ENCODE data around the gene HYAL1. TPM values are rescaled to one million over a fixed set of nuclear protein-coding genes. Genes with fewer than 3 reads are reported as not detected.
"Not testable (repeated sequence)": the region's sequence is repeated elsewhere in the genome, so short reads cannot be mapped to it uniquely, and the experiment has no call there.

HYAL1 gene
- total RNA-seq, 1 donor from 2014 or later: 51.6 TPM

DNA sequence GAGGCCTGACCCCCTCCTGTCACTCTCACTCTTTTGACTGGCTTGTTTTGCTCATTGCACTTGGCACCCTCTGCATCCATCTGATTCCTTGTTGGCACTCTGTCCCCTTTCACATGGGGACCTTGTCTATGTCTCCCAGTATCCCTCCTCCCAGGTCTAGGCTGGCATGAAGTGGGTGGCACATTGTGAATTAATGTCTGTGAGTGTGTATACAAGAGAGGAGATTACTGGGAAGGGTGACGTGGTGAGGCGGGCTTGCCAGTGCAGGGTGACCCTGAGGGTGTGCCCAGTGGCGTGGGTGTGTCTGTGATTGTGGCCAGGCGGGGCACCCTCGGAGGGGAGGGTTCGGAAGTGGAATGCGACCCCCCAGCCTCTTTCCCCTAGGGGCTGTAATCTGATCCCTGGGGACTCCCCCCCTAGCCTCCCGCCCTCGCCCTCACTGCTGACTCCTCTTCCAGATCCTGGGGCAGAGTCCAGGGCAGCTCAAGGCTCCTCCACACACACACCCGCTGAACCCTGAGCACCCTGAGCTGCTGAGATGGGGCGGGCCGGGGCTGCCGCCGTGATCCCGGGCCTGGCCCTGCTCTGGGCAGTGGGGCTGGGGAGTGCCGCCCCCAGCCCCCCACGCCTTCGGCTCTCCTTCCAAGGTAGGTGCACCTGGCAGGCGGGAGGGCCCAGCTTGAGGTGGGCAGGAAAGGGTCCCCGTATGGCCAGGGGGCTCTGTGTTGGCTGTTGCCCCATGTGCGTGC, 34.5 kb downstream of the HYAL1 start, which contains the start of gene SEMA3B:
SEMA3B (plus strand) TSS at position 445 of the 749 bp plus-strand sequence; CDS start at position 539, 94 bp downstream.
- peak; percentile 84 for DNase-seq (ENCODE audit: low spot score)
- intact Hi-C loops (cut with DNase I): no loop called here

DNA sequence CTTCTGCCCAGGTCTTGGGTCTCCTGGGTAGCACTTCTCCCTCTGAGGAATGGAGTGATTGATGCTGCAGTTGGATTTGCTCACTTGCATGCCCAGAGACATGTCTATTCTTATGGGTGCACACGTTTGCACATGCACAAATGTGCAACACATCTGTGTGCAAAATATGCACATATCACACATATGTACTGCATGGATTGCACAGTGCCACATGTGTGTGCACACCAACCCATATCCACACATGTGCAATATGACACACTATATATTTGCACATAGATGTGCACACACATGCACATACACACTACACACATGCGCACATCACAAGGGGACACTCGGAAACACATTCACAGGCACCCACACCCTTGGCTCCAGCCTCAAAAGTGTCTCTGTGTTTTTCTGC, 35.1 kb downstream of the HYAL1 start:
- no peak for DNase-seq (ENCODE audit: low spot score)
- intact Hi-C loops (cut with DNase I): no loop called here

DNA sequence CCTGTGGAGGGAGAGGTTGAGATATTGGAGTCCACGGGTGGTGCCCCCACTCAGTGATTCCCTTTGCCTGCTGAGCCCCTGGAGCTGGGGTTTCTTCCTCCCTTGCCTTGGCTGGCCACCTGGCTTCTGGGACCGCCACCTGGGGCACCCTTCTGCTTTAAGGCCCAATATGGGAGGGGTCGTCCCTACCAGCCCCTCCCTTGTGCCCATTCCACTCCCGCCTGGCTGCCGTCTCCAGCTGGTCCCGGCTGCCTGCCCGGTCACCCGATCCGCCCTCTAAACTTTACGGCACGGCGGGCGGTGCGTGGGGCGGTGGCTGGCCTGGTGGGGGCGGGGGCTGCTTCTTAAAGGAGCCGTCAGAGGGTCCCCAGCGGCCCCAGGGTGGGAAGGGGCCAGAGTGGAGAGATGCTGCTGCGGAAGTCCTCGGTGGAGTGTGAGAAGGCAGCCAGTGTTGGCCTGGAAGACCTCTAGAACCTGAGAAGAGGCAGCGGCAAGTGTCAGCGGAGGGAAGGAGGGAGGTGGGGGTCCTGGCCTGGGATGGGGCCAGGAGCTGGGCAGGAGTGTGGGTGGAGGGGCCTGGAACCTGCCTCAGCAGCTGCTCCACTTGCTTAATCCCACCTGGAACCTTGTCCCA, 36.0 kb downstream of the HYAL1 start:
- DNase-seq (ENCODE audit: low spot score): peak; percentile 86
- intact Hi-C loops (cut with DNase I): no loop called here

DNA sequence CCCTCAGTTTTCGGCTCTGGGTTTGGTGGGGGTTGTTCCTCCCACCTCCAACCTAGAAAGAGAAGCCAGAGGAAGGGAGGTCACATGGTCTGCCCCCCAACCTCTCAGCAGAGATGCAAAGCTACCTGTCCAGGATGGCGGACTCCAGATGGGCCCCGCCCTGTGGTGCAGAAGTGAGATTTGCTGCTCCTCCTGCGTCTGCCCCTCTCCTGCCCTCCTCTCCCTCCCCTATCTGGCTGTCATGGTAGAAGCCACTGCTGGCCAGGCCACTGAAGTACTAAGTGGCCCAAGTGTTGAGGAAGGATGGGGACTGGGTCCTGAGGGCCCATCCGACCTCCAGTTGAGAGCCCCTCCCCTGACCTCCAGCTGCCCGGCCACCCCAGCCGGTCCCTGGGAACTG, 36.5 kb downstream of the HYAL1 start:
- intact Hi-C loops (cut with DNase I): no loop called here
- DNase-seq (ENCODE audit: low spot score): no peak

DNA sequence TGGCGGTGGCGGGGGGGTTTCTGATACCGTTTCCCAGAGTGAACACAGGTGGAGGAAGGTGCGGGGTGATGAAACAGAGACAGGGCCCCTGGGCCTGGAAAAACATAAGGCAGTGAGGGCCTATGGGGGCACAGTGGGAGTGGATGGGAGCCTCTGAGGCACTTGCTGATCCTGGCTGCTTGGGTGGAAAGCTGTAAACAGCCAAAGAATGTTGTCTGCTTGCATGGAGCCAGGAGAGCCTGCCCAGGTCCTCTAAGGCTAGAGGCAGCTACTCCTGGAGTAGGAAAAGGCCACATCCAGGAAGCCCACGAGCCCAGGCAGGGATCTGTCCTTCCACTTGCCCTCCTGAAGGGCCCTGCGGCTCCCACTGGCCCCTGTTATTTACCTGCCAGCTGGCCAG, 37.4 kb downstream of the HYAL1 start:
- DNase-seq (ENCODE audit: low spot score): no peak

DNA sequence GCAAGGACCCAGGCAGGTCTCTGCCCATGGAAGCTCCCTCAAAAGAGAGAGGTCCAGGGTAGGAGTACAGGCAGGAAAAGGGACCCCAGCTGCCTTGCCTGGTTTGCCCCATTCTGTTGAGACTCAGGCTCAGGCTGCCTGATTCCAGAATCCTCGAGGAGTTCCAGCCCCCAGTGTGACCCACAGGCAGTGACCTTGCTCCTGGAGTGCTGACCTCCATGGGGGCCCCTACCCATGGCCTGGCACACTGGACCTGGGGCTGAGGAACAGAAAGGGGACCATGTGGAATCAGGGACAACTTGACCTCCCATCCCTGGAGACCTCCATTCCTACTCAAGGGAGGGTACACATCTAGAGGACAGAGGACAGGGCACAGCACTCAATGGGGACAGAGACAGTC, 37.8 kb downstream of the HYAL1 start:
- DNase-seq (ENCODE audit: low spot score): no peak
- intact Hi-C loops (cut with DNase I): no loop called here

More for the DNA sequence above, 37.4 kb downstream of the HYAL1 start:
- intact Hi-C loops (cut with DNase I): no loop called here

DNA sequence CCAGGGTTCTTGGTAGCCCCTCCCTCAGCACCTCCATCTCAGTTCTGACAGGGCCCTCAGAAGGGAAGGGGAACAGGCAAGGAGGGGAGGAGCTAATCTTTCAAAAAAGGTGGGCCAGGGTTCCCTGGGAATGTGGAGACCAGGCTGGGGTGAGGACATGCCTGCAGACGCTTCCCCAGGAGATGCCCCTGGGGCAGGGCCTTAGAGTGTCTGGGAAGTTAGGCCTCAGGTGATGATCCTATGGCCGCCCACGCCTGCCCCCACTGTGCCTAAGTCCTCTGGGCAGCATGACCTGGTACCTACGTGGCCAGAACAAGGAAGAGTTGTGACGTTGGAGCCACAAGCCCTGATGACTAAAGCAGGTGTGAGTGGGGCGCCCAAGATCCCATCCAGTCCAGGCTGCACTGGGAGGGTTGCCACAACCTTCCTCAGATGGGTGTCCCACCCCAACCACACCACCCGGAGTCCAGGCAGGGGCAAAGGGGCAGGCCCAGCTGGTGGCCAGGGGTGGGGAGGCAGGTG, 38.3 kb downstream of the HYAL1 start:
- intact Hi-C loops (cut with DNase I): no loop called here
- no peak for DNase-seq (ENCODE audit: low spot score)

DNA sequence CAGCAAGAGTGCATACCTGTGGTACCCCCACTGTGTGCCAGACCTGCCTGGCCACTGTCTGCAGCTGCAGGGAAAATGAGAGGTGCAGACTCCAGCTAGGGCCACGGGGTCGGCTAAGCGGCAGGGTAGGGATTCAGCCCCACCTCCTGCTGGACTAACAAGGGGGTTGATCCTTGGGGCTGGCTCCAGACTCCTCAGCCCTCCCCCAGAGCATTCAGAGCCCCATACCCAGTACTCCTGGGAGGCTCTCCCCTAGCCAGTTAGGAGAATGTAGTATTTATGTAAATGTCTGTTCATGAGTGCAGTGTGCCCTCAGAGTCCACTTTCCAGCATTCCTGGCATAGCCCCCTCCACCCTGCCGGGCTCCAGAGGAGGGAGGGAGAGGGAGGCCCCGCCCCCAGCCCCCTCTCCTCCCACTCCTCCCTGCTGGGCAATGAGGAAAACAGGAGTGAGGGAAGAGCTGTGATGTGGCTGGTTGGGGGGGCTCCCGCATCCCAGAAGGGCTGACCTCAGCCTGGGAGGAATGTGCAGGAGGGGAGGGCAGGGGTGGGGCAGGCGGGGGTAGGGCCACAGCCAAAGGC, 38.9 kb downstream of the HYAL1 start:
- intact Hi-C loops (cut with DNase I): no loop called here
- DNase-seq (ENCODE audit: low spot score): peak; percentile 85

DNA sequence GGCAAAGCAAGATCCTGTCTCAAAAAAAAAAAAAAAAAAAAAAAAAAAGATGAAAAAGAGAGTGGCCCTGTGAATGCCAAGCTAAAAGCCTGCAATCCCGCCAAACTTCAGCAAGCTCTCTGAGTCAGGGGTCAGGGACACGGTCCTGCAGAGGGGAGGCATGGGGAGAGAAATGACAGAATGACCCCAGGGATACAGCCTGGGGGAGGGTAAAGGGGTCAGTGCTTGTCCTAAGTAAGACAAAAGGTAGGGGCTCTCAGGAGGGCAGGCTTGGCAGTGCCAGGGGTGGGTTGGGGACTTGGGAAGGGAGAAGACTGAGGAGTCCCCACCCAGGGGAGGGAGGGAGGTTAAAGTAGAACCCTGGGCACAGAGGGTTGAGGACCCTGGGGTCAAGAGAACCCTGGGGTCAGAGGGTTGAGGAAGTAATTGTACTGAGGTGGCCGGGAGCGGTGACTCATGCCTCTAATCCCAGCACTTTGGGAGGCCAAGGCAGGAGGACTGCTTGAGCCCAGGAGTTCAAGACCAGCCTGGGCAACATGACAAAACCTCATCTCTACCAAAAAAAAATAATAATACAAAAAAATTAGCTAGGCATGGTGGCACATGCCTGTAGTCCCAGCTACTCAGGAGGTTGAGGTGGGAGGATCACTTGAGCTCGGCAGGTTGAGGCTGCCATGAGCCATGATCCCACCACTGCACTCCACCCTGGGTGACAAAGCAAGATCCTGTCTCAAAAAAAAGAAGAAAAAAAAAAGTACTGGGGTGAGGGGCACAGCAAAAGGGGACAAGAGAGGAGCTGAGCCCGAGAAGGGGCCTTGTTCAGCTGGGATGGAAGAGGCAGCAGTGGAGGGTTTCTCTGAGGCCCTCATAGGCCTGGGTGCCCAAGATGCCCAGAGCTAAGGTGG, 39.6 kb downstream of the HYAL1 start:
- intact Hi-C loops (cut with DNase I): no loop called here

DNA sequence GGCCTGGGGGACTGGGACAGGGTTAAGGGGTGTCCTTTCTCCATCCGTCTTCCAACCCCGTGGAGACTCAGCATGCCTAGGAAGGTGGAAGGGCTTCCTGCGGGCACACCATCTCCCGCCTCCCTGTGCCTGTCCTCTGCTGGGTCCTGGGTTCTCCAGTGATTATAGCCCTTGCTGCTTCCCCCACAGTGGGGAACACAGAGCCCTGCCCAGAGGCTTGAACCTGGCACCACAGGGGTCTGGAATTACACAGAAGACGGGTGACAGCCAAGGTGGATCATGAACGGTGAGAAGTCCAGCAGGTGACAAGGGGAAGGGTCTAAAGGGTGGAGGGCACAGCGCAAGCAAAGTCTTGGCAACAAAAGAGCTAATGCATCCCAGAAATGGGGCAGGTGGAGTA, 40.6 kb downstream of the HYAL1 start:
- no peak for DNase-seq (ENCODE audit: low spot score)
- intact Hi-C loops (cut with DNase I): no loop called here

More for the DNA sequence above, 39.6 kb downstream of the HYAL1 start:
- DNase-seq (ENCODE audit: low spot score): no peak

DNA sequence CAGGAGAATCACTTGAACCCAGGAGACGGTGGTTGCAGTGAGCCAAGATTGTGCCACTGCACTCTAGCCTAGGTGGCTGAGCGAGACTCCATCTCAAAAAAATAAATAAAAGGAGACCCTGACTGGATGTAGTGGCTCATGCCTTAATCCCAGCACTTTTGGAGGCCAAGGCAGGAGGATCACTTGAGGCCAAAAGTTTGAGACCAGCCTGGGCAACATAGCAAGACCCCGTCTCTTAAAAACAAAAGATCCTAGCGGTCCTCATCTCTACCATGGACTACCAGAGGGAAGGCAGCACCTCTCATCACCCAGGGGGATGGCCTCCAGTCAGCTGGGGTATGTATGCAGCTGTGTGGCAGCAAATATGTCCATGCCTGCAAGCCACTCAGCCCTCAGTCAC, 41.2 kb downstream of the HYAL1 start:
- DNase-seq (ENCODE audit: low spot score); intact Hi-C loops (cut with DNase I): not testable (repeated sequence)

DNA sequence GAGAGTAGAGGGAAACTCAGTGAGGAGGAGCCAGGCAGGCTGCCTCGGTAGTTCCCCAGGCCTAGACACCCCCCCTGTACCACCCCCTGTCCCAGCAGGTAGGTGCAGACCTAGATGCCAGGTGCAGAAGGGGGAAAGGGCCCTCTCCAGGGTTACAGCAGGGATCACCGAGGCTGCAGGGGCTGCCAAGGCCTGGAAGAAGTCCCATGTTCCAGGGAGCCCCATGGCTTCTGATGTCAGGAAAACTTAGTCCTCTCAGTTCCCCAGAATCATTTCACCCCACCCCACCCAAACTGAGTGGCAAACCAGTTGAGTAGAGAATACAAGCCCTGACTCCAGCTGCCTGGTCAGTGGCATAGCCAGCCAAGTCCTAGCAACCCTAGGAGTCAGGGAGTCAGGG, 41.9 kb downstream of the HYAL1 start:
- DNase-seq (ENCODE audit: low spot score): no peak
- intact Hi-C loops (cut with DNase I): no loop called here

DNA sequence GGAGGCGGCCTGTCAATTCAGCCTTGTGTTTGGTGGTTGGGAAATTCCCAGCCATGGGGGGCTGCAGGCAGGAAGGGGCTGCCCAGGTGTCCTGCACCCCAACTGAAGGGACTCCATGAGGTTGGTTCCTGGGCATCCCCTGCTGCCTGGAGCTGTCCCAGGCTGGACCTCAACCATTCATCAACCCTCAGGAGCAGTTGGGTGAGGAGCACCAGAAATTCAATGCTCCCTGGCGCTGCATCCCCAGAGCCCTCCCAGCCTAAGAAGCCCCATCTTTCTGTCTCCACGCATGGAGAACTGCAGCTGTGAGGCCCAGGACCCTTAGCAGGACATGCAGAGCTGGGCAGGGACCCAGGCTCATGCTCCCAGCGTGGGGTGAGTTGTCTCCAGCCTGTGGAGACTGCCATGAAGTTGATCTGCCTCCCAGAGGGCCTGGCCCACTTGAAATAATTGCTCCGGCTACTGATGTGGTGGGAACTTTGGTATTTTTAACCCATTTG, 42.4 kb downstream of the HYAL1 start:
- DNase-seq (ENCODE audit: low spot score): no peak

DNA sequence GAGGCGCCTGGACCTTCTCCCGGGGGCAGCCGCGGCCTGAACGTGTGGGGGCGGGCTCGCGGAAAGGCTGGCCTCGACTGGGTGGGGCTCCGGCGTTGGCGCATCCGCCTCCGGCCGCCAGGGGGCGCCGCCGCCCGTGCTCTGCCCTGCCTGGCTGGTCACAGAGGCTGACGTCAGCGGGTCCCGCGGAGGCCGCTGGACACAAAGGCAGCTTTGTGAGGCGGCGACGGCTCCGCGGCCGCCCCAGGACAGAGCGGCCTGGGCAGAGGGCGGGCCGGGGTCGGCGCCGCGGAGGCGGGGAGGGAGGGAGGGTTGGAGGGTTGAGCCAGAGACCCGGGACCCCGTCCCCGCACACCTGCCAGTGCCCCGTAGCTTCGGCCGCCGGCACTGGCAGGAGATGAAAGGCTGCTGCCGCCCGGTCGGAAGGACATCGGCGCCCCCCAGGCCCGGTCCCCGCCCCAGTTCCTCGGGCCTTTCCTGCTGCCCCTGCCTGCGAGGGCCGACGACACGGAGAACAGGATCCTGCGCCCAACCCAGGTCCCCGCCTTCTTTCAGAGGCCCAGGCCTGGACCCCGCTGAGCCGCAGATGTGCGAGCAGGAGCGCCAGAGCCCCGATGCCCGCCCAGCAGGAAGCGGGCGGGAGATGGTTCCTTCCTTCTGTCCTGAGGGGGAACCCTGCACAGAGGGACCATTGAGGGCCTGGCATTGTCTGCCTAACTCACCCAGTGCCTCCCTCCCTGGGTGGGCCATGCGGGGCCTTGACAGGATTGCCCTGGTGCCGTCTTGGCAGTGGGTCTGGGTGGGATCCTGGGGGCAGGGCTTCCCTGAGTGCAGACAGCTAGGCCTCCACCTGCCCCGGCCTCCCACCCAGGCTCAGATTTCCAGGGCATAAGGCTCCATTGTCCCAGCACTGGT, 43.1 kb downstream of the HYAL1 start:
- intact Hi-C loops (cut with DNase I): loop anchor here (1.0 kb wide), 2 partner anchors 13 to 33 kb away; no protein-coding TSS in a partner anchor
- DNase-seq (ENCODE audit: low spot score): peak; percentile 97

More for the DNA sequence above, 42.4 kb downstream of the HYAL1 start:
- intact Hi-C loops (cut with DNase I): loop anchor here (1.0 kb wide), 2 partner anchors 12 to 34 kb away; no protein-coding TSS in a partner anchor

DNA sequence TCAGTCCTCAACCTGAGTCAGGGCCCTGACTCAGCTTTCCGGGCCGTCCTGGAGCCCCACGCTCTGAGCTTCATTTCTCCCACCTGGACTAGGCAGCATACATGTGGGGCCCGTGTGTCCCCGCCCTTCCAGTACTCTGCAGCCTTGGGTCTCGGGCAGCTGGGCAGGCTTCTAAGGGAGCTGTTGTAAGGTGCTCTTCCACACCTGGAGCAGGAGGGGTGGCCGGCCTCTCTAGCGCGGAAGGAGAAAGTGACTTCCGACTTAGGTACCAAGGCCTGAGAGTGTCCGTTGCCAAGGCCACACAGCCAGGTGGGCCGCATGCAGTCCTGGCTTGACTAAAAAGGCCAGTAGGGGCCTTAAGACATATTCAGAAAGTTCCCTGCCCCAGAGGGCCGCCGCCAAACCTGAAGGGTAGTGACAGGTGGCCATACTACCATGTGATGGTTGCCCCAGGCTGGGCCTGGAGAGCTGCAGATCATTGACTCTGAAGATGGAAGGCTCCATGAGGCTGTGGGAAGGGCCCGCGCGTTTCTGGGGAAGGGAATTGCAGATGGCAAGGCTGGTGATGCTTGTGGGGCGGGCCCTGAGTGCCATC, 43.8 kb downstream of the HYAL1 start:
- DNase-seq (ENCODE audit: low spot score): no peak
- intact Hi-C loops (cut with DNase I): loop anchor here (1.0 kb wide), 2 partner anchors 14 to 32 kb away; no protein-coding TSS in a partner anchor

DNA sequence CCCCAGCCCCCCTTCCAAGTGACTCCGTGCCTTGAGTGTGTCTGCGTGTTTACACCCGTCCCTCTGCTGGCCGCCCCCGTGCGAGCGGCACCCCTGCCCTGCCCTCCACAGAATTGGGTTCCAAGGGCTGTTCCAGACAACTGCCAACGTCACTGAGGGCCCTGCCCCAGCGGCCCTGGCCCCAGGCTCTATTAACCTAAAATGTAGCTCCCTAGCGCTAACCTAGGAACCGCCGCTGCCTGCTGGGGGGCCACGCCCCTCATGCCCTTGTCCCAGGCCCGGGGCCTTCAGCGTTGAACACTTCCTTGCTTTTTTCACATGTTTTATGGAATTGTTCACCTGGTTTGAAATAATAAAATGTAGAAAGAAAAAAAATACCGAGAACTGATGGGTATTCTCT, 44.4 kb downstream of the HYAL1 start:
- intact Hi-C loops (cut with DNase I): no loop called here
- DNase-seq (ENCODE audit: low spot score): no peak

DNA sequence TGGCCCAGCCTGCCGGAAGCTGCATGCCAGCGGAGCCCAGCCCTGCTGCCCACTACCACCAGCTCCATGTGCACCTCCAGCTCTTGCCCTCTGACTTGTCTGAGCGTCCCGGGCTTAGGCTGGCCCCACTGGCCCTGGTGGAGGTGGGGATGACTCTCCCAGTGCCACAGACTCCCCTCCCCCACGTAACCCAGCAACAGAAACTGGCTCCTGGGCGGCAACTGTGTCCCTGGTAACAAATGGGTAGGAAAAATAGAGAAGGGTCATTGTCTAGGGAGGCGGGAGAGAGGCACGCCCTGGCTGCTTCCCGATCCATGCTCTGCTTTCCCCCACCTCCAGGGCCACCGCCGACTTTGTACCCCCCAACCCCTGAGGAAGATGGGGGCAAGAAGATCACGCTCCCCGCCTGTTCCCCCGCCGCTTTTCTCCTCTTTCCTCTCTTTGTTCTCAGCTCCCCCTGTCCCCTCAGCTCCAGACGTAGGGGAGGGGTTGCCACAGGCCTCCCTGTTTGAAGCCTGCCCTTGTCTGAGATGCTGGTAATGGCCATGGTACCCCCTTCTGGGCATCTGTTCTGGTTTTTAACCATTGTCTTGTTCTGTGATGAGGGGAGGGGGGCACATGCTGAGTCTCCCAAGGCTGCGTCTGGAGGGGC, 45.2 kb downstream of the HYAL1 start:
- intact Hi-C loops (cut with DNase I): no loop called here
- no peak for DNase-seq (ENCODE audit: low spot score)
